Activated naive CD4-positive, alpha-beta T cell treated with anti-CD3 and anti-CD28 coated beads, Interleukin-2, amount 10 ng/mL, durations not matched to agents 7 days and 5 days (primary cell): ENCODE results near the gene B4GALNT3.
A peak's percentile ranks its signal among the peaks of the same experiment; 100 is the strongest.

Experiments used
- CTCF ChIA-PET: fragments of 350-600 bp; sonication (Branson Sonifier 250); formaldehyde crosslinking; loops from one replicate; lab custom pipeline; 2021; ENCODE audit warnings: antibody characterized with exemption; lab: Charles Lee
- DNase-seq: peaks from one replicate; pipeline ENCODE4 v3.0.0-alpha.2; 2020
- H3K27ac Mint-ChIP-seq: one replicate; pipeline ENCODE4 v1.8.0; 2021; ENCODE audit warnings: mild to moderate bottlenecking, moderate library complexity, mixed read lengths
- H3K27me3 Mint-ChIP-seq: one replicate; pipeline ENCODE4 v1.8.0; 2021; ENCODE audit warnings: mild to moderate bottlenecking, mixed read lengths
- H3K36me3 Mint-ChIP-seq: one replicate; pipeline ENCODE4 v1.8.0; 2021; ENCODE audit warnings: mixed read lengths
- H3K4me1 Mint-ChIP-seq: one replicate; pipeline ENCODE4 v1.8.0; 2021; ENCODE audit warnings: mixed read lengths
- H3K4me3 Mint-ChIP-seq: one replicate; pipeline ENCODE4 v1.8.0; 2021; ENCODE audit warnings: mild to moderate bottlenecking, moderate library complexity, mixed read lengths
- H3K9me3 Mint-ChIP-seq: one replicate; pipeline ENCODE4 v1.8.0; 2021; ENCODE audit warnings: mixed read lengths

The B4GALNT3 gene

DNA sequence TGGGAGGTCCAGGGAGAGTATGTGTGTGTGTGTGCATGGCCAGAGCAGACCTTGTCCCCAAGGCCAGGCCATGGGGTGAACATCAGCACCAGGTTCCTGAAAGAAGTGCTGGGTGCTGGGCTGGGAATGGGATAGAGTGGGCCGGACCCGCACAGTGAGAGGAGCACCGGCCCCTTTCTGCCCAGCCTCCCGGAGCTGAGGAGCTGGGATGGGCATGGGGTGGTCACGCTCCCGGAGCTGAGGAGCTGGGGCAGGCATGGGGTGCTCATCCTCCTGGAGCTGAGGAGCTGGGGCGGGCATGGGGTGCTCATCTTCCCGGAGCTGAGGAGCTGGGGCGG, 83.3 kb downstream of the B4GALNT3 start:
- H3K36me3 Mint-ChIP-seq, result no peaks in the 10 kb centered on the region
- DNase-seq, result no peak
- peaks cover 39% of the 10 kb centered on the region for H3K4me1 Mint-ChIP-seq
- H3K27ac Mint-ChIP-seq, result no peak overlapping the region
- no peaks in the 10 kb centered on the region for H3K9me3 Mint-ChIP-seq
- CTCF ChIA-PET, result interaction anchor here (1.3 to 7.9 kb wide), 4 partner anchors 10 to 100 kb away, joined by 4 to 123 read pairs (median 11); no protein-coding TSS in a partner anchor
- H3K4me3 Mint-ChIP-seq, result no peak overlapping the region
- peaks cover 57% of the 10 kb centered on the region for H3K27me3 Mint-ChIP-seq

DNA sequence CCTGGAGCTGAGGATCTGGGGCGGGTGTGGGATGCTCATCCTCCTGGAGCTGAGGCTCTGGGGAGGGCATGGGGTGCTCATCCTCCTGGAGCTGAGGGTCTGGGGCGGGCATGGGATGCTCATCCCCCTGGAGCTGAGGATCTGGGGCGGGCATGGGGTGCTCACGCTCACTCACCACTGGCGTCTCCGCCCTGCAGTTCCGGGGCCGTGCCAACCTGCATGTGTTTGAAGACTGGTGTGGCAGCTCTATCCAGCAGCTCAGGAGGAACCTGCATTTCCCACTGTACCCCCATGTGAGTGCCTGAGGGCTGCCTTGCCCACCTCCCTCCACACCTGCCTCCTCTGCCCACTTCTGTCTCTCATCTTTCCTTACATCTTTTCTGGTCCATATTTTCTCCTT, 84.4 kb downstream of the B4GALNT3 start:
- Mint-ChIP-seq H3K4me1 (peaks cover 37% of the 10 kb centered on the region), H3K36me3 (no peaks in the 10 kb centered on the region), H3K27ac (no peak overlapping the region), H3K4me3 (no peak overlapping the region), H3K9me3 (no peaks in the 10 kb centered on the region), H3K27me3 (peaks cover 68% of the 10 kb centered on the region)
- no peak for DNase-seq
- CTCF ChIA-PET, result interaction anchor here (1.3 to 7.9 kb wide), 6 partner anchors 11 to 101 kb away, joined by 3 to 123 read pairs (median 4); no protein-coding TSS in a partner anchor

DNA sequence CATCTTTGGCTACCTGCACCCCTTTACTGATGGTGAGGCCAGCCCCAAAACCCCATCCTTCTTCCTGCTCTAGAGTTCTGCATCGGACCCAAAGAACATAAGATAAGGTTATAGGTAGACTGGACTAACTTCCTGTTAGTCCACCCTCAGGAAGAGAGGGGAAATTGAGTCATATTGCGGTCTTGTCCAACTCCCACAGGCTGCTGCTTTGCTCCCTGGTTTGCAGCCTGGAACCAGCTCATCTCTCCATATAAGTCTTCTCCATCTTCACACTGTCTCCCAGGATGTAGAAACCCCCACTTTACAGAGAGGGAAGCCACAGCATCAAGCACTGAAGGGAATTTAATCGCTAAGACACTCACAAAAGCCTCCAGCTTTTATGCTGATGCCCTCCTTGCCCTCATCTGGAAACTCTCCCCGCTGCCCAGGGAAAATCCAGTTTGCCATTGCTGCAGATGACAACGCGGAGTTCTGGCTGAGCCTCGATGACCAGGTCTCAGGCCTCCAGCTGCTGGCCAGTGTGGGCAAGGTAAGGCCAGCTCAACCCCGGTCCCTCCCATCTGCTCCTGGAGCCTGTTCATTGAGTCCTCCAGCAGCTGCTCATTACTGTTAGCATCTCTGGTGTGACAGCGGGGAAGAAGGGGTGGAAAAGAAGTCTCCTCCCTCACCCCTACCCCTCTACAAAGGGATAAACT, 85.3 kb downstream of the B4GALNT3 start:
- peaks cover 77% of the 10 kb centered on the region for H3K27me3 Mint-ChIP-seq
- peaks cover 33% of the 10 kb centered on the region for H3K4me1 Mint-ChIP-seq

DNA sequence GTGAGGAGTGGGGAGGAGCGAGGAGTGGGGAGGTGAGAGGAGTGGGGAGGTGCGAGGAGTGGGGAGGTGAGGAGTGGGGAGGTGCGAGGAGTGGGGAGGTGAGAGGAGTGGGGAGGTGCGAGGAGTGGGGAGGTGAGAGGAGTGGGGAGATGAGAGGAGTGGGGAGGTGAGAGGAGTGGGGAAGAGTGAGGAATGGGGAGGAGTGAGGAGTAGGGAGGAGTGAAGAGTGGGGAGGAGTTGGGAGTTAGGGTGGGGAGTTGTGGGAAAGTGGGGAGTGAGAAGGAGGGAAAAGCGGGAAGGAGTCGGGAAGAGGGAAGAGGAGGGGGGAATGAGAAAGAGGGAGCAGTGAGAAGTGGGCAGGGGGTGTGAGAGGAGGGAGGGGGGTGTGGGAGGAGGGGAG, 86.1 kb downstream of the B4GALNT3 start:
- no peak overlapping the region for H3K27ac Mint-ChIP-seq
- H3K4me1 Mint-ChIP-seq, result peaks cover 31% of the 10 kb centered on the region
- H3K4me3 Mint-ChIP-seq, result no peak overlapping the region
- no peaks in the 10 kb centered on the region for H3K9me3 Mint-ChIP-seq
- DNase-seq, result no peak
- no peaks in the 10 kb centered on the region for H3K36me3 Mint-ChIP-seq
- peaks cover 84% of the 10 kb centered on the region for H3K27me3 Mint-ChIP-seq
- CTCF ChIA-PET, result interaction anchor here (0.9 to 7.9 kb wide), 4 partner anchors 91 to 145 kb away, joined by 3 to 123 read pairs (median 13); no protein-coding TSS in a partner anchor

More for the DNA sequence above, 85.3 kb downstream of the B4GALNT3 start:
- Mint-ChIP-seq H3K4me3 (no peak overlapping the region), H3K27ac (no peak overlapping the region), H3K9me3 (no peaks in the 10 kb centered on the region), H3K36me3 (no peaks in the 10 kb centered on the region)
- CTCF ChIA-PET, result interaction anchor here (0.9 to 7.9 kb wide), 7 partner anchors 49 to 144 kb away, joined by 3 to 123 read pairs (median 4); no protein-coding TSS in a partner anchor
- DNase-seq, result no peak

DNA sequence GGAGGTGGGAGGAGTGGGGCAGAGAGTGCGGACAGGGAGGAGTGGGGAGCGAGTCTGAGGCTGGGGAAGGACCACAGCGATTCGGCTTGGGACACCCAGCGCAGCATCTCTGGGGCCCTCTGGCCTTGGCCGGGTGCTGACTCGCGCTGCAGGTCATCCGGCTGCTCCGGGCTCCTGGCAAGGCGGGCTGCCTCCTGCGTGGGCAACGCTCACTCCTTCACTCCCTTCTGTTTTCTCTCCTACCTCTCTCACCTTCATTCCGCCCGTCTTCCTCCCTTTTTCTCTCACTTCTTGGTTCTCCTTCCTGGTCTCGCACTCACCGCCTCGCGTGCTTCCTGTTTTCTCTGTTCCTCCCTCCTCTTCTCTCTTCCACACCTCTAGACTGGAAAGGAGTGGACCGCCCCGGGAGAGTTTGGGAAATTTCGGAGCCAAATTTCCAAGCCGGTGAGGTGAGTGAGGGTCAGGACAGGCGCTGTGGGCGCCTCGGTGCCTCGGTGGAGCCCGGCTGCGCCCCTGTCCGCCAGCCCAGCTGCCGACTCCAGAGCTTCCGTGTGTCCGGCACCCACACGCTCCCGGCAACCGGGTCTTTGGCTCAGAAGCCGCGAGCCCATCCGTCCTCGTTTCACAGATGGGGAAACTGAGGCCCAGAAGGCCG, 86.7 kb downstream of the B4GALNT3 start:
- no peak overlapping the region for H3K4me3 Mint-ChIP-seq
- no peaks in the 10 kb centered on the region for H3K36me3 Mint-ChIP-seq
- DNase-seq, result no peak
- peaks cover 90% of the 10 kb centered on the region for H3K27me3 Mint-ChIP-seq
- CTCF ChIA-PET, result interaction anchor here (1.3 to 3.5 kb wide), 8 partner anchors 9 to 103 kb away, joined by 5 to 102 read pairs (median 7); no protein-coding TSS in a partner anchor
- no peak overlapping the region for H3K27ac Mint-ChIP-seq
- peaks cover 31% of the 10 kb centered on the region for H3K4me1 Mint-ChIP-seq
- H3K9me3 Mint-ChIP-seq, result no peaks in the 10 kb centered on the region

DNA sequence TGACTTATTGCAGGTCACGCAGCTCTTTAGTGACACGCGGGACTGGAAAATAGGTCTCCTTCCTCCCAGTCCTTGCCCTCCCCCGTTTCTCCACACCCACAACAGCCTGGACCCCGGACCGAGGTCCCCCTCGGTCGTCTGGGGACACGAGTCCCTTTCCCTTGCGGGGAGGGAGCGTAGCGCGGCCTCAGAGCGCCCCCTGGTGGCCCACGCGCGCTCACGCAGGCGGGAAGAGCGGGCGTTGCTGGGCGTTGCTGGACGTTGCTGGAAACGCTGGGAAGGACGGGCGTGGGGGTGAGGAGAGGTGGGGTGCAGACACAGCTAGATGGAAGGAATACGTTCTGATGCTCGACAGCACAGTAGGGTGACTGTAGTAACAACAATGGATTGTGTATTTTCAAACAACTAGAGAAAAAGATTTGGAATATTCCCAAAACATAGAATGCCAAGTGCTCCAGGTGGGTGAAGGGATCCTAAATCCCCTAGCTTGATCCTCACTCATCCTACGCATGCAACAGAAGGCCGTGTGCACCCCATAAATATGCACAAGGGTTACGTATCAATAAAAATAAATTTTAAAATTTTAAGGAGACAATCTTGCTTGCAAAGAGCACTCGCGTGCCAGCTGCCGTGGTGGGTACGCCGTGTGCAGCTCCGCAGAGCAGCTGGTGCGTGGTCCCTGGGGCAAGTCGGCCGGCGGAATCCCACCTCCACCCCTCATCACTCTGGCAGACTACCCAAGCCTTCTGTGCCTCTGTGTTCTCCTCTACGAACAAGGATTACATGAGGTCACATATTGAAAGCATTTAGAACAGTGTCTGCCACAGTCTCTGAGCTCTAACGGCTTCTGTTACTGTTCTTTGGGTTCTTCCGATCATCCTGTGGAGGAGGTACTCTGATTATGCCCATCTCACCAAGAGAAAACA, 87.4 kb downstream of the B4GALNT3 start:
- Mint-ChIP-seq H3K9me3 (no peaks in the 10 kb centered on the region), H3K4me3 (no peak overlapping the region), H3K36me3 (no peaks in the 10 kb centered on the region), H3K4me1 (peaks cover 36% of the 10 kb centered on the region), H3K27ac (peak overlapping the region; percentile 24), H3K27me3 (peaks cover 93% of the 10 kb centered on the region)
- DNase-seq, result peak; percentile 74
- CTCF ChIA-PET, result interaction anchor here (0.6 to 3.5 kb wide), 17 partner anchors 10 to 434 kb away, joined by 3 to 102 read pairs (median 5); no protein-coding TSS in a partner anchor

DNA sequence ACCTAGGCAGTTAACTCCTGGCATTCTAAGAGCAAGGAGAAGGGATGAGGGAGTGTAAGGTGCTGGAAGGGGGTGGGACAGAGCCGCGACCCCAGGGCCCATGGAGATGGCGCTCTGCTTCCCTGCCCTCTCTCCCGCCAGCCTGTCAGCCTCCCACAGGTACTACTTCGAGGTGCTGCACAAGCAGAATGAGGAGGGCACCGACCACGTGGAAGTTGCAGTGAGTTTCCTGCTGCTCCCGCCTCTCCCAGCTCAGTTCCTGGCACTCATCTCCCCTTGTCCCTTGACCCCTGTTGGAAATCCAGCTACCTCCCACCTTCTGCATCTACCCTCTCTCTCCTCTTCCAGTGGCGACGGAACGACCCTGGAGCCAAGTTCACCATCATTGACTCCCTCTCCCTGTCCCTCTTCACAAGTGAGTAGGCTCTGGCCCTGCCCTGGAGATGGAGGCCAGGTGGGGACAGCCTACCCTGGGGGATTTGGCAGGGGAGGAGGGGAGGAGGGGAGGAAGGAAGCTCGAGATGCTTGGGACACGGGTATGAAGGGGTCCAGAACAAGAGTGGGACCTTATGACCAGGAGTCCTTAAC, 88.2 kb downstream of the B4GALNT3 start:
- Mint-ChIP-seq H3K4me1 (peaks cover 44% of the 10 kb centered on the region), H3K9me3 (no peaks in the 10 kb centered on the region), H3K27me3 (peaks cover 93% of the 10 kb centered on the region), H3K27ac (no peak overlapping the region), H3K4me3 (no peak overlapping the region), H3K36me3 (no peaks in the 10 kb centered on the region)
- DNase-seq, result no peak
- CTCF ChIA-PET, result interaction anchor here (0.6 to 3.5 kb wide), 17 partner anchors 10 to 433 kb away, joined by 3 to 102 read pairs (median 4); no protein-coding TSS in a partner anchor

DNA sequence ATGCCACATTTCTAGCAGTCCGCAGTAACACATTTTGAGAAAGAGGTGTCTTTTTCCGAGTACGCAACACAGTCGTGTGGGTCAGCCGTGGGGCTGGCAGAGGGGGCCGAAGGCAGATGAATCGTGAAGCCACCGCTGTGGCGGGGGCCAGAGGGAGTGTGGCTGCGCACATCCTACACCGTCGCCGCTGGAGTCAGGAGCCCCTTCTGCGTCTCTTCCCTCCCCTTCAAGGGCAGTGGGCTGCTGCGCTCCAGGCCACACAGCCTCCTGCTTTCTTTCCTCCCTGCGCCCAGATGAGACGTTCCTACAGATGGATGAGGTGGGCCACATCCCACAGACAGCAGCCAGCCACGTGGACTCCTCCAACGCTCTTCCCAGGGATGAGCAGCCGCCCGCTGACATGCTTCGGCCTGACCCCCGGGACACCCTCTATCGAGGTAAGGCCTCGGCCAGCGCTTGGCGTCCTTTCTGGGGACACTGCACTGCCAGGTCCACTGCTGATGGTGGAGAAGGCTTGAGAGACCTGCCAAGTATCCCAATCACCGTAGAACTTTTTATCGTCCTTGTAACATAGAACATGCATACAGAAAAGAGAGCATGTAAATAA, 89.8 kb downstream of the B4GALNT3 start:
- Mint-ChIP-seq H3K27ac (no peak overlapping the region), H3K36me3 (peaks cover 2% of the 10 kb centered on the region), H3K4me1 (peaks cover 56% of the 10 kb centered on the region), H3K9me3 (no peaks in the 10 kb centered on the region), H3K27me3 (peaks cover 89% of the 10 kb centered on the region), H3K4me3 (no peak overlapping the region)
- CTCF ChIA-PET, result interaction anchor here (3.5 kb wide), 1 partner anchor 98 kb away, joined by 102 read pairs; no protein-coding TSS in a partner anchor
- DNase-seq, result no peak

DNA sequence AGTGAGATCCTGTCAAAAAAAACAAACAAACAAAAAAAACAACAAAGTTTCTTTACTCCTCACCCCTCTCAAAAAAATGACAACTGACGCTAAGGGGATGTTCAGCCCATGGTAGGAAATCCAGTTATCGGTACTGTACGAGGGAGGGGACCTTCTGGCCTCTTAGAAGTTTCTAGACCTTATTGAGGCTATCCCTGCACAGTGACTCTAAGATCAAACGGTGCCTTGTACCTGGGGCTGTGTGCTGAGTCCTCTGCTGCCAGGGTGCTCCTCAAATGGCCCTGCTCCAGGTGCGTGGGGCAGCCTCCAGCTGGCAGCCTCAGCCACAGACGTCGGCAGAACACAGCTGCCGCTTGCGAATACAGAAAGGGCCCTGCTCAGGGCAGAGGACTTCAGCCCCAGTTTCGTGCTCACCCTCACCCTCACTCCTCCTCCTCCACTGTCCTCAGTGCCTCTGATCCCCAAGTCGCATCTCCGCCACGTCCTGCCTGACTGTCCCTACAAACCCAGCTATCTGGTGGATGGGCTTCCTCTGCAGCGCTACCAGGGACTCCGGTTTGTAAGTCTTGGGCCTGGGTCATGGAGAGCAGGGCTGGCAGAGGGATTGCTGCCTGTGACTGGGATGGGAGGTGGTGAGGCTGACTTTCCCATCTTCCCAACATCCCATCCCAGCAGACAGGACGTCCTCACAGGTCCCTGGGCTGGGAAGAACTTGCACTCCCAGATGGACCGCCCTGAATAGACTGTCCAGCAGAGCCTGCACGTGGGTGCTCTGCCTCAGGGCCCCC, 90.9 kb downstream of the B4GALNT3 start:
- CTCF ChIA-PET, result interaction anchor here (1.3 to 3.1 kb wide), 3 partner anchors 98 to 108 kb away, joined by 6 to 16 read pairs (median 9); no protein-coding TSS in a partner anchor
- peaks cover 57% of the 10 kb centered on the region for H3K4me1 Mint-ChIP-seq
- H3K4me3 Mint-ChIP-seq, result no peak overlapping the region
- peaks cover 2% of the 10 kb centered on the region for H3K36me3 Mint-ChIP-seq
- H3K9me3 Mint-ChIP-seq, result no peaks in the 10 kb centered on the region
- DNase-seq, result no peak
- H3K27me3 Mint-ChIP-seq, result peaks cover 80% of the 10 kb centered on the region
- no peak overlapping the region for H3K27ac Mint-ChIP-seq

DNA sequence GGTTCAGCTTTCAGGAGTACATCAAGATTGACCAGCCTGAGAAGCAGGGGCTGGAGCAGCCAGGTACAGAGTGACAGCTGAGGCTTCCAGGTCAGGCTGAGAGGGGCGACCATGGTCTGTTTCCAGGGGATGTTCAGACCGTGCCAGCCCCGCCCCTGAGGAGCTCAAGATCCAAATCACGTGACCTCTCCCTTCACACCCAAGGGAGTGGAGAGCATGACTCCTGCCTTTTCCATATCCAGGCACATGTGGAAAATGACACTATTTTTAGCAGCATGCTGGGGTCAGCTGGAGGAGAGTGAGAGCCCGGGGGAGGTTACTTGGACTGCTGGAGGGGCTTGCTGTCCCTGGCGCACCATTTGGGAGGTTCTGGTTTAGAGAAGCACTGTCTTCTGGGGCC, 92.7 kb downstream of the B4GALNT3 start:
- peaks cover 63% of the 10 kb centered on the region for H3K27me3 Mint-ChIP-seq
- H3K4me3 Mint-ChIP-seq, result no peak overlapping the region
- peaks cover 50% of the 10 kb centered on the region for H3K4me1 Mint-ChIP-seq
- H3K27ac Mint-ChIP-seq, result peak overlapping the region; percentile 69
- no peaks in the 10 kb centered on the region for H3K9me3 Mint-ChIP-seq
- peaks cover 2% of the 10 kb centered on the region for H3K36me3 Mint-ChIP-seq
- CTCF ChIA-PET, result interaction anchor here (3.1 kb wide), 1 partner anchor 99 kb away, joined by 16 read pairs; no protein-coding TSS in a partner anchor
- no peak for DNase-seq

DNA sequence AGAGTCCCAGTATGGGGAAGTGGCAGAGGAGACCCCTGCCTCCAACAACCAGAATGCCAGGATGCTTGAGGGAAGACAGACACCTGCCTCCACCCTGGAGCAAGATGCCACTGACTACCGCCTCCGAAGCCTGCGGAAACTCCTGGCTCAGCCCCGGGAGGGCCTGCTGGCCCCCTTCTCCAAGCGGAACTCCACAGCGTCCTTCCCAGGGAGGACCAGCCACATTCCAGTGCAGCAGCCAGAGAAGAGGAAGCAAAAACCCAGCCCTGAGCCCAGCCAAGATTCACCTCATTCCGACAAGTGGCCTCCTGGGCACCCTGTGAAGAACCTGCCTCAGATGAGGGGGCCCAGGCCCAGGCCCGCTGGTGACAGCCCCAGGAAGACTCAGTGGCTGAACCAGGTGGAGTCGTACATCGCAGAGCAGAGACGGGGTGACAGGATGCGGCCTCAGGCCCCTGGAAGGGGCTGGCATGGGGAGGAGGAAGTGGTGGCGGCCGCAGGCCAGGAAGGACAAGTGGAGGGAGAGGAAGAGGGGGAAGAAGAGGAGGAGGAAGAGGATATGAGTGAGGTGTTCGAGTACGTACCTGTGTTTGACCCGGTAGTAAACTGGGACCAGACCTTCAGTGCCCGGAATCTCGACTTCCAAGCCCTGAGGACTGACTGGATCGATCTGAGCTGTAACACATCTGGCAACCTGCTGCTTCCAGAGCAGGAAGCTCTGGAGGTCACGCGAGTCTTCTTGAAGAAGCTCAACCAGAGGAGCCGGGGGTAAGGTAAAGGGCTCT, 93.7 kb downstream of the B4GALNT3 start:
- H3K27ac Mint-ChIP-seq, result peak overlapping the region; percentile 79
- CTCF ChIA-PET, result interaction anchor here (0.6 to 3.1 kb wide), 2 partner anchors 17 to 100 kb away, joined by 3 to 16 read pairs; no protein-coding TSS in a partner anchor
- H3K9me3 Mint-ChIP-seq, result no peaks in the 10 kb centered on the region
- H3K4me1 Mint-ChIP-seq, result peaks cover 50% of the 10 kb centered on the region
- H3K4me3 Mint-ChIP-seq, result peak overlapping the region; percentile 40
- peaks cover 63% of the 10 kb centered on the region for H3K27me3 Mint-ChIP-seq
- peaks cover 2% of the 10 kb centered on the region for H3K36me3 Mint-ChIP-seq
- DNase-seq, result peak; percentile 49

DNA sequence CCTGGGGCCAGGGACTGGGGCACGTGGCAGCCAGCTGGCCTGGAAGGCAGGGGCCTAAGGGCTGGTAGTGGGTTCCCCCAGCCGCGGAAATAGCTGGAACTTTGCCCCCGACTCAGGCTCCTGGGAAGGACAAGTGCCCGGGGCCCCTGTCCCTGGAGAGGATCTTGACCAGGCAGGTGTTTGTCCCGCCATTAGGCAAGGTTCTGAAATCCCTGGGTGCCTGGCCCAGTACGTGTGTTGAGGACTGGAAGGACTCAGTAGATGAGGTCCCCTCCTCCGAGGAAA, 94.2 kb downstream of the B4GALNT3 start:
- Mint-ChIP-seq H3K9me3 (no peaks in the 10 kb centered on the region), H3K36me3 (peaks cover 2% of the 10 kb centered on the region), H3K27ac (peak overlapping the region; percentile 71), H3K4me1 (peaks cover 50% of the 10 kb centered on the region), H3K4me3 (peak overlapping the region; percentile 40), H3K27me3 (peaks cover 63% of the 10 kb centered on the region)
- DNase-seq, result no peak
- CTCF ChIA-PET, result interaction anchor here (0.6 kb wide), 1 partner anchor 16 kb away, joined by 3 read pairs; no protein-coding TSS in a partner anchor
